K562 (cell line): ENCODE measurements around the gene SLC7A1. TPM values are rescaled to one million over a fixed set of nuclear protein-coding genes. Genes with fewer than 3 reads are reported as not detected.

Experiments used
- ATAC-seq: fragments of 200-7000 bp; cut with Tn5 transposase; 3 replicates; pipeline ENCODE4 v1.9.1; 2020; ENCODE audit warnings: moderate library complexity
- BruUV-seq: library from RNA; stranded (reverse); fragments of 400-500 nt; replicated peaks from 2 replicates; lab custom pipeline; 2021; lab: Mats Ljungman, UMichigan
- CTCF ChIA-PET: fragments of 300-600 bp; formaldehyde crosslinking; extraction: SDS; loops from one replicate; lab custom pipeline; 2021; ENCODE audit warnings: low intra/inter-chr PET ratio; lab: Yijun Ruan, JAX
- POLR2A ChIA-PET: fragments of 300-600, 350-650 bp; sonication (Branson Sonifier 250); formaldehyde crosslinking; extraction: SDS; loops from one replicate; lab custom pipeline; 2021; ENCODE audit warnings: antibody characterized with exemption, inconsistent platforms; lab: Yijun Ruan, JAX
- DNase-seq, 4 experiments: peaks; one replicate each; pipeline versions ENCODE4 v3.0.0 to v3.0.0-alpha.2; 2011 to 2018; ENCODE audit warnings: low spot score in 3 of 4, mixed read lengths in 3 of 4; ENCODE audit errors: extremely low read depth in 1 of 4
- FAIRE-seq: peaks from 2 replicates; lab custom pipeline; 2011; peaks lifted over from hg19 to GRCh38; lab: Jason Lieb, UNC
- H2AFZ ChIP-seq: 2 replicates; pipeline ENCODE4 v1.6.0; 2011; ENCODE audit warnings: low read depth, low read length, control low read depth, inconsistent platforms
- H3K27ac ChIP-seq: fragments of 200-600 bp; 3 replicates; pipeline ENCODE4 v1.8.0; 2011; ENCODE audit warnings: low read depth, mild to moderate bottlenecking, control low read depth, inconsistent platforms, low read length, moderate library complexity, mixed read lengths; ENCODE audit errors: extremely low read depth
- H3K27me3 ChIP-seq, 2 experiments: fragments of 300-600 bp in 1 of 2; 2 replicates in 1 of 2; 3 replicates in 1 of 2; pipeline versions ENCODE4 v1.6.0 to v1.8.0; 2011; ENCODE audit warnings: inconsistent platforms in 2 of 2, low read length in 2 of 2, mild to moderate bottlenecking in 1 of 2, mixed read lengths in 1 of 2, moderate library complexity in 1 of 2; ENCODE audit not compliant: control insufficient read depth in 2 of 2, insufficient read depth in 2 of 2
- H3K36me3 ChIP-seq: fragments of 300-600 bp; 3 replicates; pipeline ENCODE4 v1.8.0; 2011; ENCODE audit warnings: mild to moderate bottlenecking, low read length, inconsistent platforms; ENCODE audit not compliant: control insufficient read depth, insufficient read depth
- H3K4me1 ChIP-seq, 2 experiments: fragments of 200-600 bp in 1 of 2; replicated peaks in 1 of 2; 2 replicates in 1 of 2; 3 replicates in 1 of 2; pipeline versions ENCODE4 v1.5.1 to v1.8.0; 2011; ENCODE audit warnings: inconsistent platforms in 2 of 2, low read length in 2 of 2, mild to moderate bottlenecking in 1 of 2, mixed read lengths in 1 of 2, moderate library complexity in 1 of 2; ENCODE audit not compliant: control insufficient read depth in 2 of 2, insufficient read depth in 2 of 2
- H3K4me2 ChIP-seq: 2 replicates; pipeline ENCODE4 v1.6.1; 2011; ENCODE audit warnings: low read length, control low read depth, inconsistent platforms, mixed read lengths; ENCODE audit not compliant: insufficient read depth
- H3K4me3 ChIP-seq: fragments of 200-600 bp; sonication (generic), shearing (Covaris generic); 2 replicates; pipeline ENCODE4 v1.5.1; 2016; ENCODE audit warnings: control low read depth, inconsistent platforms
- H3K79me2 ChIP-seq: fragments of 200-600 bp; 3 replicates; pipeline ENCODE4 v1.8.0; 2011; ENCODE audit warnings: low read length, inconsistent platforms; ENCODE audit not compliant: control insufficient read depth, insufficient read depth
- H3K9ac ChIP-seq, 2 experiments: 2 replicates each; pipeline versions ENCODE4 v1.6.0 to v1.6.1; 2011; ENCODE audit warnings: low read depth in 2 of 2, low read length in 2 of 2, control low read depth in 1 of 2, inconsistent platforms in 1 of 2, mild to moderate bottlenecking in 1 of 2, mixed read lengths in 1 of 2; ENCODE audit not compliant: insufficient read depth in 1 of 2
- H3K9me1 ChIP-seq: one replicate; pipeline ENCODE4 v1.6.0; 2011; ENCODE audit warnings: inconsistent platforms, mild to moderate bottlenecking, low read length, moderate library complexity; ENCODE audit not compliant: control insufficient read depth, insufficient read depth
- H3K9me3 ChIP-seq: replicated peaks from 2 replicates; pipeline ENCODE4 v1.5.1; 2011; ENCODE audit warnings: low read depth, low read length, inconsistent platforms; ENCODE audit not compliant: control insufficient read depth, insufficient read depth
- H4K20me1 ChIP-seq: replicated peaks from 2 replicates; pipeline ENCODE4 v1.6.1; 2011; ENCODE audit warnings: low read length, inconsistent platforms, mixed read lengths; ENCODE audit not compliant: control insufficient read depth, insufficient read depth
- BACH1 ChIP-seq: fragments of 200-800 bp; sonication (Bioruptor generic); IDR thresholded peaks from 2 replicates; pipeline ENCODE4 v1.6.1; 2016; ENCODE audit warnings: missing genetic modification characterization, missing compliant biosample characterization
- BRCA1 ChIP-seq, 2 experiments: fragments of 450-650 bp in 1 of 2; sonication (generic) in 1 of 2; formaldehyde crosslinking in 1 of 2; IDR thresholded peaks; 2 replicates each; pipeline versions ENCODE4 v1.5.0 to v1.6.1; 2017 to 2020; ENCODE audit warnings: mild to moderate bottlenecking in 1 of 2, missing genetic modification reagents in 1 of 2
- CBFA2T2 ChIP-seq: fragments of 450-650 bp; conservative IDR thresholded peaks from 2 replicates; pipeline ENCODE4 v1.6.1; 2017; ENCODE audit warnings: mild to moderate bottlenecking
- CTBP1 ChIP-seq: fragments of 450-650 bp; IDR thresholded peaks from 2 replicates; pipeline ENCODE4 v1.6.1; 2016; ENCODE audit warnings: borderline replicate concordance
- FOXK2 ChIP-seq, 2 experiments: fragments of 450-650 bp; IDR thresholded peaks in 1 of 2; conservative IDR thresholded peaks in 1 of 2; 2 replicates each; pipeline ENCODE4 v1.6.1; 2016; ENCODE audit warnings: low read depth in 2 of 2, mild to moderate bottlenecking in 1 of 2
- ILK ChIP-seq: fragments of 450-650 bp; IDR thresholded peaks from 2 replicates; pipeline ENCODE4 v1.6.1; 2016; ENCODE audit warnings: missing genetic modification characterization, low read depth, mild to moderate bottlenecking, missing compliant biosample characterization, moderate library complexity, borderline replicate concordance
- NBN ChIP-seq: fragments of 450-650 bp; IDR thresholded peaks from 2 replicates; pipeline ENCODE4 v1.6.1; 2016; ENCODE audit warnings: low read depth, mild to moderate bottlenecking
- POLR2H ChIP-seq: IDR thresholded peaks from 2 replicates; pipeline ENCODE4 v1.6.1; 2016; ENCODE audit warnings: missing genetic modification characterization, low read depth, mild to moderate bottlenecking, control low read depth, missing compliant biosample characterization, moderate library complexity
- PYGO2 ChIP-seq: fragments of 450-650 bp; IDR thresholded peaks from 2 replicates; pipeline ENCODE4 v1.6.1; 2016; ENCODE audit warnings: mild to moderate bottlenecking, missing genetic modification characterization, moderate library complexity, missing compliant biosample characterization
- SMARCA5 ChIP-seq: fragments of 450-650 bp; IDR thresholded peaks from 2 replicates; pipeline ENCODE4 v1.6.1; 2016
- SPI1 ChIP-seq: IDR thresholded peaks from 2 replicates; pipeline ENCODE4 v1.6.1; 2011; ENCODE audit warnings: low read depth, low read length, control low read depth, borderline replicate concordance
- SRSF7 ChIP-seq: fragments of 200-400 bp; formaldehyde crosslinking; optimal IDR thresholded peaks from 2 replicates; pipeline ENCODE3; 2017; ENCODE audit warnings: mild to moderate bottlenecking, low read depth, low read length
- ZNF324 ChIP-seq: fragments of 250-450 bp; sonication (Bioruptor Pico); IDR thresholded peaks from 2 replicates; pipeline ENCODE4 v1.4.0; 2020; ENCODE audit warnings: mild to moderate bottlenecking
- WGBS: fragments of 100-300 bp; shearing (Covaris generic); methylation state at CpG from one replicate; pipeline ENCODE4 v1.1.6; 2016; ENCODE audit warnings: low coverage, mixed read lengths; ENCODE audit not compliant: insufficient coverage; ENCODE audit errors: missing lambda C conversion rate; 5-methylcytosine and 5-hydroxymethylcytosine counted together
- in situ Hi-C: fragments of 300-500 bp; cut with MboI; formaldehyde crosslinking; loops from 4 replicates; pipeline ENCODE4 v1.15.0; 2018; ENCODE audit warnings: inconsistent platforms, mixed read lengths
- intact Hi-C: fragments of 100-400 bp; cut with micrococcal nuclease; formaldehyde crosslinking; loops from 2 replicates; pipeline ENCODE4 v1.14.2; 2022
- polyA plus RNA-seq, 8 experiments: library from polyadenylated mRNA; depleted of rRNA in 4 of 8; stranded (reverse) in 5 of 8; unstranded in 3 of 8; fragments of >200 nt; fragmentation: Nextera tagmentation in 2 of 8; fragmentation: Illumina TruSeq in 1 of 8; extraction: Ambion mirVana in 2 of 8; extraction: Trizol in 1 of 8; gene quantifications; 2 replicates each; pipeline versions ENCODE4 v1.2.1 to v1.2.3, GENCODE V29; 2011 to 2014; ENCODE audit warnings: inconsistent platforms in 1 of 8, missing spikeins in 1 of 8
- total RNA-seq, 7 experiments: library from RNA; depleted of rRNA in 6 of 7; stranded (reverse); fragments of >200 nt in 6 of 7; fragmentation: Illumina TruSeq in 2 of 7; extraction: Trizol in 2 of 7; gene quantifications; 2 replicates each; pipeline versions ENCODE4 v1.2.1 to v1.2.3, GENCODE V29; 2011 to 2021; ENCODE audit warnings: low replicate concordance in 1 of 7
- TF ChIP-seq, protein P1 (sequence below): sonication (generic); formaldehyde crosslinking; IDR thresholded peaks from 2 replicates; pipeline ENCODE4 v1.8.0; 2022; ENCODE audit warnings: missing genetic modification reagents, mild to moderate bottlenecking, moderate library complexity, borderline replicate concordance
- TF ChIP-seq, protein P2 (sequence below): IDR thresholded peaks from 2 replicates; pipeline ENCODE4 v1.6.1; 2011; ENCODE audit not compliant: insufficient read length; ENCODE audit errors: extremely low read depth
- TF ChIP-seq, protein P3 (sequence below): sonication (generic); formaldehyde crosslinking; IDR thresholded peaks from 2 replicates; pipeline ENCODE4 v1.4.0; 2020; ENCODE audit warnings: mild to moderate bottlenecking, missing genetic modification reagents

Gene SLC7A1
- total and polyA plus RNA-seq, 9 of the 15 experiments (the other 6 are each of a cell fraction or from before 2014, with no cell fraction given), result 3.3 to 69.7 (median 10.8) TPM

DNA sequence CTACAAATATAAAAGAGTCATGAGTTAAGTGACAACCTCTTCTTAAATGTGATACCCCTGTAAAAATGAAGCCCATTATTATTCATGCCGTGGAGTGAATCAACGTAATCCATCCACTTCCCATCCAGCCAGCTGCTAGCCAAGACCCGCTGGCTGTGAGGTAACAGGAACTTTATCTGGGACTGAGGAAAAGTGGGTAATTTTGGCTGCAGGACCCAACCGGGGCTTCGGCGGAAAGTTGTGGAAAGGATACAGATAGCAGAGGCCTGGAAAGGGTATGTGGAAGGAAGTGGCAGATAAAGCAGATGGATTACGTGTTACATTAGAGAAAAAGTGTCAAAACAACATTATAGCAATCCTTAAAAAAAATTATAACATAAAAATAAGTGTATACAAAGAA lies 48.3 kb downstream of the SLC7A1 start (continued):
- TF ChIP-seq FOXK2 (conservative IDR thresholded peaks at IDR 0.05 in 1 of 2, IDR thresholded peaks at IDR 0.05 in 1 of 2; ENCODE audit: low read depth in 2 of 2) (no peak), CBFA2T2 (no peak), BRCA1 (IDR thresholded peaks at IDR 0.05) (no peak), BRCA1 (CRISPR knock-in tag; IDR thresholded peaks at IDR 0.05) (no peak)

DNA sequence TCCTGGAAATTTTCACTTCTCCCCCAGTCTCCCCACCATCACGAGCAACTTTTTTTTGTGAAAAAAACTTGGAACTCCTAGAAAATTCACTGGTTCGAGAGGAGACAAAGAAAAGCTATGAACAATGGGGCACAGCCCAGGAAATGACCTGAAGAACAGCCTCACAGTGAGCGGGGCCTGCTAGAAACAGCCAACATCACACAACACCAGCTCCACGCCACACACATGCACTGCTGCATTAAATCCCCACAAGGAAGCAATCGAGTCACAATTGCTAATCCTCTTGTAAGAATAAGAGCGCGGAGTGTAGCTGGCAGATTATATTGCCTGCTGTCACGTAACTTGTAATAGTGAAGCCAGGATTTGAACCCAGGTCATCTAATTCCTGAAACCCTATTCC lies 48.8 kb downstream of the SLC7A1 start:
- 95% methylated on average over 7 of the region's 8 CpGs for WGBS
- no peaks in the 10 kb centered on the region for H3K27me3 ChIP-seq
- no peak overlapping the region for H3K4me2 ChIP-seq
- H3K9me3 ChIP-seq, result no peaks in the 10 kb centered on the region
- H3K9ac ChIP-seq, result no peak overlapping the region
- H3K79me2 ChIP-seq, result peaks cover 58% of the 10 kb centered on the region; the same call in 2 of the 3 replicates
- no TSS peak for BruUV-seq
- H4K20me1 ChIP-seq, result peaks cover 11% of the 10 kb centered on the region; the same call in 1 of the 2 replicates
- ChIA-PET CTCF (no interaction called here), POLR2A (no interaction called here)
- ATAC-seq, result no peak
- no peak overlapping the region for H3K27ac ChIP-seq
- H3K4me3 ChIP-seq, result no peak overlapping the region
- no peak for DNase-seq
- intact Hi-C loops, result no loop called here
- TF ChIP-seq SRSF7, result no peak
- TF ChIP-seq CTBP1, result no peak
- no peak for TF ChIP-seq BACH1
- TF ChIP-seq SMARCA5, result no peak
- TF ChIP-seq PYGO2 (tag), result no peak
- TF ChIP-seq, protein P1, sequence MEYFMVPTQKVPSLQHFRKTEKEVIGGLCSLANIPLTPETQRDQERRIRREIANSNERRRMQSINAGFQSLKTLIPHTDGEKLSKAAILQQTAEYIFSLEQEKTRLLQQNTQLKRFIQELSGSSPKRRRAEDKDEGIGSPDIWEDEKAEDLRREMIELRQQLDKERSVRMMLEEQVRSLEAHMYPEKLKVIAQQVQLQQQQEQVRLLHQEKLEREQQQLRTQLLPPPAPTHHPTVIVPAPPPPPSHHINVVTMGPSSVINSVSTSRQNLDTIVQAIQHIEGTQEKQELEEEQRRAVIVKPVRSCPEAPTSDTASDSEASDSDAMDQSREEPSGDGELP (CRISPR knock-in tag), result no peak
- TF ChIP-seq, protein P2, sequence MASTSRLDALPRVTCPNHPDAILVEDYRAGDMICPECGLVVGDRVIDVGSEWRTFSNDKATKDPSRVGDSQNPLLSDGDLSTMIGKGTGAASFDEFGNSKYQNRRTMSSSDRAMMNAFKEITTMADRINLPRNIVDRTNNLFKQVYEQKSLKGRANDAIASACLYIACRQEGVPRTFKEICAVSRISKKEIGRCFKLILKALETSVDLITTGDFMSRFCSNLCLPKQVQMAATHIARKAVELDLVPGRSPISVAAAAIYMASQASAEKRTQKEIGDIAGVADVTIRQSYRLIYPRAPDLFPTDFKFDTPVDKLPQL, result no peak
- TF ChIP-seq ILK (tag), result no peak
- TF ChIP-seq ZNF324 (CRISPR knock-in tag), result no peak
- TF ChIP-seq NBN, result no peak
- no peak for TF ChIP-seq BRCA1 (IDR thresholded peaks at IDR 0.05)
- no peak for TF ChIP-seq BRCA1 (CRISPR knock-in tag; IDR thresholded peaks at IDR 0.05)
- no peak for TF ChIP-seq POLR2H (tag)
- TF ChIP-seq SPI1, result no peak
- TF ChIP-seq, protein P3, sequence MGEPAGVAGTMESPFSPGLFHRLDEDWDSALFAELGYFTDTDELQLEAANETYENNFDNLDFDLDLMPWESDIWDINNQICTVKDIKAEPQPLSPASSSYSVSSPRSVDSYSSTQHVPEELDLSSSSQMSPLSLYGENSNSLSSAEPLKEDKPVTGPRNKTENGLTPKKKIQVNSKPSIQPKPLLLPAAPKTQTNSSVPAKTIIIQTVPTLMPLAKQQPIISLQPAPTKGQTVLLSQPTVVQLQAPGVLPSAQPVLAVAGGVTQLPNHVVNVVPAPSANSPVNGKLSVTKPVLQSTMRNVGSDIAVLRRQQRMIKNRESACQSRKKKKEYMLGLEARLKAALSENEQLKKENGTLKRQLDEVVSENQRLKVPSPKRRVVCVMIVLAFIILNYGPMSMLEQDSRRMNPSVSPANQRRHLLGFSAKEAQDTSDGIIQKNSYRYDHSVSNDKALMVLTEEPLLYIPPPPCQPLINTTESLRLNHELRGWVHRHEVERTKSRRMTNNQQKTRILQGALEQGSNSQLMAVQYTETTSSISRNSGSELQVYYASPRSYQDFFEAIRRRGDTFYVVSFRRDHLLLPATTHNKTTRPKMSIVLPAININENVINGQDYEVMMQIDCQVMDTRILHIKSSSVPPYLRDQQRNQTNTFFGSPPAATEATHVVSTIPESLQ, result no peak
- no peak overlapping the region for H2AFZ ChIP-seq
- FAIRE-seq, result no peak
- no peaks in the 10 kb centered on the region for H3K9me1 ChIP-seq
- H3K36me3 ChIP-seq, result peaks cover 41% of the 10 kb centered on the region; the same call in 2 of the 3 replicates
- in situ Hi-C loops, result no loop called here
- no peaks in the 10 kb centered on the region for H3K4me1 ChIP-seq
